HG02840 (cell line): ENCODE results near the gene NPDC1.
"Not testable (repeated sequence)": the region's sequence is repeated elsewhere in the genome, so short reads cannot be mapped to it uniquely, and the experiment has no call there.

Experiments
- ATAC-seq: cut with Tn5 transposase; IDR thresholded peaks from one replicate; pipeline ENCODE4 v1.9.1; 2021; ENCODE audit warnings: mild to moderate bottlenecking, moderate library complexity, moderate number of reproducible peaks; ENCODE audit not compliant: unreplicated experiment, low FRiP score

The NPDC1 gene

GRCh38 chr9:137042751-137043727, 2.9 kb downstream of the NPDC1 start:
- ATAC-seq = no peak

- ATAC-seq = no peak
These were observed 4.9 kb downstream of the NPDC1 start for GRCh38 chr9:137041124-137041523.

- ATAC-seq = no peak
These were observed 5.4 kb downstream of the NPDC1 start for GRCh38 chr9:137040568-137040967.

- no peak for ATAC-seq
These were observed 6.2 kb downstream of the NPDC1 start for GRCh38 chr9:137039611-137040366.

DNA sequence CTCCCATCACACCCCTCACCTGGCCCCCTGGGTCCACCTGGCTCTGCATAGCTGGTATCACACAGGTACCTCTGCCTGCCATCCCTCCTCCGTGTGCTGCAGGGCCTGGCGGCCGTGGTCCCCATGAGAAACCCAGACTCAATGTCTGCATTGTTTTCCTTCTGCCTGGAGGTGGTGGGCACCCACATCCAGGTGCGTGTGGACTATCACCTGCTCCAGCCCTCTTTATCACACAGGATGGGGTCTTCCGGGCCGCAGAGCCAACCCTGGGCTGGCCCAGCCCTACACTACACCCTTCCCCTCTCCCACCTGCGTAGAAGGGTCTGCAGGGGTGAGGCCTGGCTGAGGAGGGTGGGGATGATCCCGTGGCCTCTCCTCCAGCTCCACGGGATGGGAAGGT, 7.1 kb downstream of the NPDC1 start:
- no peak for ATAC-seq

GRCh38 chr9:137037483-137037882, 8.5 kb downstream of the NPDC1 start:
- ATAC-seq = no peak

- ATAC-seq = no peak
These were observed 8.9 kb downstream of the NPDC1 start for GRCh38 chr9:137037035-137037434.

- no peak for ATAC-seq
These were observed 10.0 kb downstream of the NPDC1 start for GRCh38 chr9:137035937-137036336.

GRCh38 chr9:137035507-137035834, 10.5 kb downstream of the NPDC1 start:
- no peak for ATAC-seq

- no peak for ATAC-seq
These were observed 11.1 kb downstream of the NPDC1 start for GRCh38 chr9:137034709-137035506.

DNA sequence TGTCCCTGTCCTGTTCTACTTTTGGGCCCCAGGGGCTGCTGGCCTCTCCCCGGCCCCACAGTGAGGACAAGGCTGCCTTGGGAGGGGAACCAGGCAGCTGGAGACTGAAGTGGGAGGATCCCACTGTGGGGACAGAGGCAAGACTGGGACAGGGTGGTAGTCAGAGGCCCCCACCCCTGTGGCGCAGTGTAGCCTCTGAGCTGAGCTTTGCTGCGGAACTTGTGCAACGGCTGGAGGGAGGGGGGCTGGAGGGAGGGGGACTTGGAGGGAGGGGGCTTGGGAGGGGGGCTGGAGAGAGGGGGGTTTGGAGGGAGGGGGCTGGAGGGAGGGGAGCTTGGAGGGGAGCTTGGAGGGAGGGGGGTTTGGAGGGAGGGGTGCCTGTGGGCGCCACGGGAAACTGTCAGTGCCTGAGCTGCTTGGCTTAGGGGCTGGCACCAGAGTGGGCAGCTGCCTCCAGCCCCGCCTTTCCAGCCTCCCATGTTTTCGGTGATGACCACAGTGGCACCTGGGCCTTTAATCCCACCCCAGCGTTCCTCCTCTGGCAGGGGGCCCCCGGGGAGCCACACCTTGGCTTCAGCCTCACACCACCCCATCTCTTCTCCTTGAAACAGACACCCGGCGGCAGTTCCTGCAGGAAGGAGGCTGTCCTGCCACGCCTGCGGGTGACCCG, 11.8 kb downstream of the NPDC1 start:
- no peak for ATAC-seq

DNA sequence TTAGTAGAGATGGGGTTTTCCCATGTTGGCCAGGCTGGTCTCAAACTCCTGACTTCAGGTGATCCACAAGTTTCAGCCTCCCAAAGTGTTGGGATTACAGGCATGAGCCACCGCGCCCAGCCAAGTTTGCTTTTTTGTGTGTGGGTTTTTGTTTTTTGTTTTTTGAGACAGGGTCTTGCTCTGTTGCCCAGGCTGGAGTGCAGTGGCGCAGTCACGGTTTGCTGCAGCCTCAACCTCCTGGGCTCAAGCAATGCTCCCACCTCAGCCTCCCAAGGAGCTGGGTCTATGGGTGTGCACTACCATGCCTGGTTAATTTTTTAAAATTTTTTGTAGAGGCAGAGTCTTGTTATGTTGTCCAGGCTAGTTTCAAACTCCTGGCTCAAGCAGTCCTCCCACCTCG, 12.5 kb downstream of the NPDC1 start:
- ATAC-seq = not testable (repeated sequence)

DNA sequence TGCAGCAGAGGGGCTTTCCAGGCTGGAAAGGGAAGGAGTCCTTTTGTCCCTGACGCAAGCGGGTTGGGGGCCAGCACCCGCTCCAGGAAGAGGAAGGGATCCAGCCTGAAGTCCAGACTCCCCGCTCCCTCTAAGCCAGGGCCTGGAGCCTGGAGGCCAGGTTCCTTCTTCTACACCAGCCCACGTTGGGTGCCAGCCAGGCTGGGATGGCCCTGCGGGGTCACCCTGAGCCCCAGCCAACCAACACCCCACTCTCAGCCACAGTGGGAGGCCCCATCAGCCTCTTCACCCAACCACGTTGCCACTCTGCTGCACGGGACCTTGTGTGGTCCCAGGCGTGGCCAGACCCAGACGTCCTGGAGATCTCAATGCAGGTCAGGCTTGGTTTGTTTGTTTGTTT, 13.1 kb downstream of the NPDC1 start:
- no peak for ATAC-seq

- no peak for ATAC-seq
These were observed 13.9 kb downstream of the NPDC1 start, which contains the start of gene FUT7 for GRCh38 chr9:137031904-137032640. FUT7 (minus strand) TSS chr9:137032088; CDS start chr9:137031991, 97 bp downstream.

DNA sequence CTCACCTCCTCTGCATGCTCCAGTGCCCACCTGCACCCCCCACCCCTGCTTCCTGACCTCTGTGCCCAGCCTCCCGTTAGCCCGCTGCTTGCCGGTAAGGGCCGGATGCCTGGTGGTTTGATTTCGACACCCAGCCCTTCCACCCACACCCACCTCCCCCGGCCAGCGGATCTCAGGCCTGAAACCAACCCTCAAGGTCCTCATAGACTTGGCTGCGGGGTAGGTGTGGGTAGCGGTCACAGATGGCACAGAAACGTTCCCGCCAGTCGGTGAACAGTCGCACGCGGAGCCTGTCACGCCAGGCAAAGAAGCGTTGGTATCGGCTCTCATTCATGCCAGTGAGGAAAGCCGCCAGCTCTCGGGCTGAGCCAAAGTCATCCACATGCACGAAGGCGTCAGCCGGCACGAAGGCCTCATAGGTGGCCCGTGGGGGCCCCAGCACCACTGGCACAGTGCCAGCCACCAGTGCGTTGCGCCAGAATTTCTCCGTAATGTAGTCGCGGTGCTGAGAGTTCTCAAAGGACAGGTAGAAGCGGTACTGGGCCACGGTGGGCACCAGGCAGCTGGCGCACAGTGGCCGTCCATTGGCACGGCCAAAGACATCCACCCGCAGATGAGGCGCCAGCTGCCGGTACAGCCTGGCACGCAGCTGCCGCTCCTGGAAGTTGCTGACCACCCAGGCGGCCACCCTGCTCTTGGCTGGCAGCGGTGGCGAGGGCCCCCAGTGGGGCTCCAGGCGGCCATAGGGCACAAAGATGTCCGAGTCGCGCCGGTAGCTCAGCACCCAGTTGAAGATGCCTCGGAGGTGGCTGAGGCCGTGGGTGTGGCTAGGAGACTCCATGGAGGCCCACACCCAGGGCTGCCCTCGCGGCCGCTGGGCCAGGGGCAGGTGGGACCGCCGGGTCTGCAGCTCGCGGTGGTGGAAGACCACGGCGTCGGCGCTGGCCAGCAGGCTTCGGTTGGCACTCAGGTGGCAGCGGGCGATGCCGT, 15.1 kb downstream of the NPDC1 start:
- no peak for ATAC-seq

- ATAC-seq = no peak
These were observed 16.0 kb downstream of the NPDC1 start for GRCh38 chr9:137030006-137030405.

- no peak for ATAC-seq
These were observed 16.7 kb downstream of the NPDC1 start for GRCh38 chr9:137029058-137029936.
